ENCODE results near the gene CBLC. TPM values are rescaled to one million over a fixed set of nuclear protein-coding genes. Genes with fewer than 3 reads are reported as not detected.

Gene CBLC
- total RNA-seq, 1 donor from 2014 or later, result 16.2 TPM

DNA sequence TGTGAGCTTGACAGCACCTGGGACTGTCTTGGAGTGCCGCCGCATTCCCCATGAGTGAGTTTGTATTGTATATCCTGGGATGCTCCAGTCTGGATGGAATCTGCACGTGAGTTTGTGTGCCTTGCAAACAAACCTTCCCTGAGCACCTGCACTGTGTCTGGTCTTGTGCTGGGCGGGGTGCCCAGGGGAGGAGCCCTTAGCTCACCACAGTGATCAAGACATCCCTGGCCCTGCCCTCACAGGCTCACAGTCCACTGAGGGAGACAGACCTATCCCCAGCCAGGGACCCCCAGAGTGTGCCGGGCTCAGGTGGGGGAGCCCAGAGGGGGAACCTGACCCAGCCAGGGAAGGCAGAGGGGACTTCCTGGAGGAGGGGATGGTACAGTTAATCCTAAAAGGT lies 29.5 kb downstream of the CBLC start:
- Mint-ChIP-seq H3K27me3 (no peaks in the 10 kb centered on the region), H3K4me3 (ENCODE audit: low read depth) (no peak overlapping the region), H3K27ac (peak overlapping the region; percentile 29), H3K9me3 (ENCODE audit: low read depth) (no peaks in the 10 kb centered on the region), H3K4me1 (ENCODE audit: low read depth) (peaks cover 24% of the 10 kb centered on the region), H3K36me3 (ENCODE audit: insufficient read depth) (peaks cover 8% of the 10 kb centered on the region)
- no peak for DNase-seq (ENCODE audit: low spot score, unreplicated experiment)
- TF ChIP-seq, protein P1, sequence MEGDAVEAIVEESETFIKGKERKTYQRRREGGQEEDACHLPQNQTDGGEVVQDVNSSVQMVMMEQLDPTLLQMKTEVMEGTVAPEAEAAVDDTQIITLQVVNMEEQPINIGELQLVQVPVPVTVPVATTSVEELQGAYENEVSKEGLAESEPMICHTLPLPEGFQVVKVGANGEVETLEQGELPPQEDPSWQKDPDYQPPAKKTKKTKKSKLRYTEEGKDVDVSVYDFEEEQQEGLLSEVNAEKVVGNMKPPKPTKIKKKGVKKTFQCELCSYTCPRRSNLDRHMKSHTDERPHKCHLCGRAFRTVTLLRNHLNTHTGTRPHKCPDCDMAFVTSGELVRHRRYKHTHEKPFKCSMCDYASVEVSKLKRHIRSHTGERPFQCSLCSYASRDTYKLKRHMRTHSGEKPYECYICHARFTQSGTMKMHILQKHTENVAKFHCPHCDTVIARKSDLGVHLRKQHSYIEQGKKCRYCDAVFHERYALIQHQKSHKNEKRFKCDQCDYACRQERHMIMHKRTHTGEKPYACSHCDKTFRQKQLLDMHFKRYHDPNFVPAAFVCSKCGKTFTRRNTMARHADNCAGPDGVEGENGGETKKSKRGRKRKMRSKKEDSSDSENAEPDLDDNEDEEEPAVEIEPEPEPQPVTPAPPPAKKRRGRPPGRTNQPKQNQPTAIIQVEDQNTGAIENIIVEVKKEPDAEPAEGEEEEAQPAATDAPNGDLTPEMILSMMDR (IDR thresholded peaks at IDR 0.05; ENCODE audit: unreplicated experiment), result no peak

DNA sequence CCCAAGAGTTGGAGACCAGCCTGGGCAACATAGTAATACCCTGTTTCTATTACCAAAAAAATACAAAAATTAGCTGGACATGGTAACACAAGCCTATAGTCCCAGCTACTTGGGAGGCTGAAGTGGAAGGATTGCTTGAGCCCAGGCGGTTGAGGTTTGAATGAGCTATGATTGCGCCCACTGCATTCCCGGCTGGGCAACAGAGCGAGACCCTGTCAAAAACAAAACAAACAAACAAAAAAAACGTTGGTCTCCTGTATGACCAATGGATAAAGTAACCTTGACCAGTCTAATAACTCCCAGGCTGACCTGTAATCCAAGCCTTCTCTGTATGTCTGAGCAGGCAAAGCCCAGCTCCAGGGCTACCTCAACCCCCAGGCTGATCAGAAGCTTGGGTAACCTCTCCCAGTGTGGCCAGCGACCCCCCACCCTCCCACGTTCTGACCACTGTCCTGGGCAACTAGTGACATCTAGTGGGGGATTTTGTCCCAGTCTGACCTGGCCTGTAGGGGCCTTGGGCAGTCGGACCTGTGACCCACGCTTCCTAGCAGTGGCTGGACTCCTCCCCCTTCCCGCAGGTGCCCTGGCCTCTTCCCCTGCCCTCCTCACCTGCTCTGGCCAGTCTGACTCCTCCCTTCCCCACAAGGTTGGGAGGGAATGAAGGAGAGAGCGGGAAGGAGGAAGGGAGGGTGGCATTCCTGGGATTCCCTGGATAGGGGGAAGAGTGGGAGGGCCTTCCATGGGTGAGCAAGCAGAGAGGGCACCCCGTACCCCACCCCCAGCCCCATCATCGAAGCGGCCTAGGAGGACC lies 30.2 kb downstream of the CBLC start:
- no peaks in the 10 kb centered on the region for H3K9me3 Mint-ChIP-seq (ENCODE audit: low read depth)
- H3K36me3 Mint-ChIP-seq (ENCODE audit: insufficient read depth), result peaks cover 10% of the 10 kb centered on the region
- DNase-seq (ENCODE audit: low spot score, unreplicated experiment), result peak; percentile 73
- H3K4me1 Mint-ChIP-seq (ENCODE audit: low read depth), result peaks cover 24% of the 10 kb centered on the region
- H3K4me3 Mint-ChIP-seq (ENCODE audit: low read depth), result peak overlapping the region; percentile 75
- peak overlapping the region; percentile 98 for H3K27ac Mint-ChIP-seq
- TF ChIP-seq, protein P1 (IDR thresholded peaks at IDR 0.05; ENCODE audit: unreplicated experiment), result peak; percentile 67
- H3K27me3 Mint-ChIP-seq, result no peaks in the 10 kb centered on the region

DNA sequence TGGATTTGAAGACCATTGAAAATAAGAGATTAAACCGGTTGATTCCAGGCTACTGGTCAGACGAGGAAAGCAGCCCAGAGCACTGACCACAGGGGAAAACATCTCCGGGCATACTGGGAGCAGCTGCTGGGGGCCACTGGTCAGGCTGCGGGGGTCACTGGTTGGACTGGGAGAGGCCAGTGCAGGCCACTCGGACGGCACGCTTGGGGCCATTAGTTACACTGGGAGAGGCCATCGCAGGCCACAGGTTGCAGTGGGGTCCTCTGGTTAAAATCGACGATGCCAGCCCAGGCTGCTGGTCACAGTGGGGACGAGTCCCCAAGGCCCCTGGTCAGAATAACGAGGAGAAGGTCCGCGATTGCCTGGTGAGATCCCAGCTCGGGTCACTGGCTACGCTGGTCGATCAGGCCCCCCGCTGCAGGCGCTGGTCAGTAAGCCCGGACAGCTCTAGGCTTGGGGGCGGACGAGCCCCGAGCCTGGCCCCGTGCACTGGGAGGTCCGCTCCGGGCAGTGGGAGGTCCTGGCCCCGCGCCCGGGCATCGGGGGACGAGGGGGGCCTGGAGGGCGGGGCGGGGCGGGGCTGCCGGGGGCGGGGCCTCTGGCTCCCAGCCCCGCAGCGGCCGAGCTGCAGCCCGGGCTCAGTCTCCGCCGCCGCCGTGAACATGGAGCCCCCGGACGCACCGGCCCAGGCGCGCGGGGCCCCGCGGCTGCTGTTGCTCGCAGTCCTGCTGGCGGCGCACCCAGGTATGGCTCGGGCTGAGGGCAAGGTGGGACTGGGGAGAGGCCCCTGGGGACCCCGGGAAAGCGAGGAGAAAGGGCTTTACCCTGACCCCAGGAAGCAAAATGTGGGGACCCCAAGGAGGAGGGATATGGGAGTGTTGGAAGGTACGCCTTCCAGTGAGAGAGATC lies 31.0 kb downstream of the CBLC start, which contains the start of gene BCAM:
Gene BCAM, plus strand, starts transcription at position 641 of the 909 bp plus-strand sequence. Its CDS starts 22 bp downstream, at position 663.
- Mint-ChIP-seq H3K27me3 (no peaks in the 10 kb centered on the region), H3K9me3 (ENCODE audit: low read depth) (no peaks in the 10 kb centered on the region), H3K36me3 (ENCODE audit: insufficient read depth) (peaks cover 12% of the 10 kb centered on the region), H3K4me1 (ENCODE audit: low read depth) (peaks cover 24% of the 10 kb centered on the region), H3K27ac (peak within 1 kb of the TSS; percentile 98), H3K4me3 (ENCODE audit: low read depth) (peak within 1 kb of the TSS; percentile 78)
- DNase-seq (ENCODE audit: low spot score, unreplicated experiment), result peak; percentile 65
- TF ChIP-seq, protein P1 (IDR thresholded peaks at IDR 0.05; ENCODE audit: unreplicated experiment), result no peak

DNA sequence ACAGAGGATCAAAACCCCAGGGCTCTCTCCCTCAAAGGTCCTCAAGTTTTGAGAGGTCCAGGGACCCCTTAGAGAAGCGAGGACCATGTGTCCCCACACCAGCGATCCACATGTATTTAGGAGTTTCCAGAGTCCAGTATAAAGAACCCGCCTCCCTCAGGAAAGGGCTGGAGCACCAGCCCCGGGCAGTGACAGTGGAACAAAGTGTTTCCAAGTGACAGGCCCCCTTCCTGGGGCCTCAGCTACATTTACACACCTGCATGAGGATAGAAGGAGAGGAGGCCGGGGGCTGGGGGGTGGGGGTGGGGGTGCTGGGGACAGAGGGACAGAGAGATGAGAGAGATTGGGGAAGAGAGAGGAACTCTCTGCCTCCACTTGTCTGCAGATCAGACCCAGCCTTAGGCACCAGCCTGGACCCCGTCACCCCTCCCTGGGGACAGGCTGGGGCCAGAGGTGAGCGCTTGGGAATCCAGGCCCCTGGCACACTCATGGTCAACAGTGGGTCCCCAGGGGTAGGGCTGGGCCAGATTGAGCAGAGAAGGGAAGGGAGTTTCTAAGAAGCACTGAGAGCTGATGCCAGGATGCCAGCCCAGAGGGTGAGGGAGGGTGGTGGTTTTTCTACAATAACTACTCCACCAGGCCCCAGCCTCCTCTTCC lies 32.0 kb downstream of the CBLC start:
- peak overlapping the region; percentile 78 for H3K4me3 Mint-ChIP-seq (ENCODE audit: low read depth)
- H3K4me1 Mint-ChIP-seq (ENCODE audit: low read depth), result peaks cover 24% of the 10 kb centered on the region
- no peaks in the 10 kb centered on the region for H3K27me3 Mint-ChIP-seq
- H3K9me3 Mint-ChIP-seq (ENCODE audit: low read depth), result no peaks in the 10 kb centered on the region
- H3K27ac Mint-ChIP-seq, result peak overlapping the region; percentile 87
- peaks cover 17% of the 10 kb centered on the region for H3K36me3 Mint-ChIP-seq (ENCODE audit: insufficient read depth)
- DNase-seq (ENCODE audit: low spot score, unreplicated experiment), result no peak
- TF ChIP-seq, protein P1 (IDR thresholded peaks at IDR 0.05; ENCODE audit: unreplicated experiment), result no peak

Measured in progenitor cell of endocrine pancreas (in vitro differentiated cells).